GM23248 (cell line): ENCODE results near the gene IL31. TPM values are rescaled to one million over a fixed set of nuclear protein-coding genes. Genes with fewer than 3 reads are reported as not detected.

Experiments used
- DNase-seq: peaks from one replicate; pipeline ENCODE4 v3.0.0-alpha.2; 2015
- H2AFZ ChIP-seq: fragments of 200-600 bp; sonication (generic); 2 replicates; pipeline ENCODE4 v1.6.1; 2016; ENCODE audit warnings: antibody characterized with exemption
- H3F3A ChIP-seq: fragments of 200-600 bp; sonication (generic); 2 replicates; pipeline ENCODE4 v1.6.1; 2016; ENCODE audit warnings: mild to moderate bottlenecking, antibody characterized with exemption, mixed run types; ENCODE audit not compliant: insufficient read depth
- H3K27ac ChIP-seq: fragments of 200-600 bp; sonication (generic); 2 replicates; pipeline ENCODE4 v1.5.1; 2016; ENCODE audit warnings: mild to moderate bottlenecking
- H3K27me3 ChIP-seq: fragments of 200-600 bp; sonication (generic); replicated peaks from 2 replicates; pipeline ENCODE4 v1.6.1; 2016; ENCODE audit warnings: mild to moderate bottlenecking; ENCODE audit not compliant: insufficient read depth
- H3K36me3 ChIP-seq: fragments of 200-600 bp; sonication (generic); 2 replicates; pipeline ENCODE4 v1.6.1; 2016; ENCODE audit warnings: low read depth, mild to moderate bottlenecking
- H3K4me1 ChIP-seq: fragments of 200-600 bp; sonication (generic); 2 replicates; pipeline ENCODE4 v1.6.1; 2016; ENCODE audit warnings: mild to moderate bottlenecking; ENCODE audit not compliant: insufficient read depth
- H3K4me2 ChIP-seq: fragments of 200-600 bp; sonication (generic); one replicate; pipeline ENCODE4 v1.6.1; 2016; ENCODE audit warnings: mild to moderate bottlenecking; ENCODE audit not compliant: unreplicated experiment
- H3K4me3 ChIP-seq: fragments of 200-600 bp; sonication (generic); 2 replicates; pipeline ENCODE4 v1.5.1; 2016; ENCODE audit warnings: mild to moderate bottlenecking
- H3K79me2 ChIP-seq: fragments of 200-600 bp; sonication (generic); 2 replicates; pipeline ENCODE4 v1.6.1; 2016; ENCODE audit warnings: mild to moderate bottlenecking; ENCODE audit not compliant: insufficient read depth
- H3K9ac ChIP-seq: fragments of 200-600 bp; sonication (generic); 2 replicates; pipeline ENCODE4 v1.6.1; 2016; ENCODE audit warnings: mild to moderate bottlenecking
- H3K9me2 ChIP-seq: fragments of 200-600 bp; sonication (generic); 2 replicates; pipeline ENCODE4 v1.6.1; 2016; ENCODE audit warnings: mixed run types, mild to moderate bottlenecking, moderate library complexity; ENCODE audit not compliant: insufficient read depth
- H3K9me3 ChIP-seq: fragments of 200-600 bp; sonication (generic); one replicate; pipeline ENCODE4 v1.6.1; 2017; ENCODE audit warnings: low read depth
- H4K20me1 ChIP-seq: fragments of 200-600 bp; sonication (generic); 2 replicates; pipeline ENCODE4 v1.6.0; 2016; ENCODE audit not compliant: insufficient read depth
- EZH2 ChIP-seq: fragments of 200-600 bp; sonication (generic); IDR thresholded peaks from 2 replicates; pipeline ENCODE4 v1.6.1; 2018; ENCODE audit warnings: antibody characterized with exemption, mild to moderate bottlenecking; ENCODE audit not compliant: insufficient read depth, poor library complexity, severe bottlenecking
- EZH2phosphoT487 ChIP-seq: fragments of 200-600 bp; sonication (generic); IDR thresholded peaks from 2 replicates; pipeline ENCODE4 v1.6.1; 2018; ENCODE audit warnings: antibody characterized with exemption, moderate library complexity, mild to moderate bottlenecking, low read depth; ENCODE audit not compliant: insufficient read depth
- WGBS, 2 experiments: methylation state at CpG; one replicate each; pipeline ENCODE4 v1.1.6; 2015 to 2017; ENCODE audit warnings: low lambda C conversion rate in 2 of 2, low coverage in 1 of 2; ENCODE audit errors: missing lambda C conversion rate in 2 of 2; 5-methylcytosine and 5-hydroxymethylcytosine counted together
- in situ Hi-C: fragments of 300-500 bp; cut with MboI; formaldehyde crosslinking; loops from 2 replicates; pipeline ENCODE4 v1.15.0; 2020
- polyA plus RNA-seq: library from polyadenylated mRNA; unstranded; fragments of >200 nt; fragmentation: Nextera tagmentation; extraction: Ambion mirVana; gene quantifications from 2 replicates; pipeline ENCODE4 v1.2.1, GENCODE V29; 2016
- total RNA-seq: library from RNA; depleted of rRNA; stranded (reverse); fragments of >200 nt; shearing (Covaris generic); gene quantifications from 2 replicates; pipeline ENCODE4 v1.2.3, GENCODE V29; 2014

The IL31 gene
- total and polyA plus RNA-seq, 2 experiments from 2014 or later: not detected

DNA sequence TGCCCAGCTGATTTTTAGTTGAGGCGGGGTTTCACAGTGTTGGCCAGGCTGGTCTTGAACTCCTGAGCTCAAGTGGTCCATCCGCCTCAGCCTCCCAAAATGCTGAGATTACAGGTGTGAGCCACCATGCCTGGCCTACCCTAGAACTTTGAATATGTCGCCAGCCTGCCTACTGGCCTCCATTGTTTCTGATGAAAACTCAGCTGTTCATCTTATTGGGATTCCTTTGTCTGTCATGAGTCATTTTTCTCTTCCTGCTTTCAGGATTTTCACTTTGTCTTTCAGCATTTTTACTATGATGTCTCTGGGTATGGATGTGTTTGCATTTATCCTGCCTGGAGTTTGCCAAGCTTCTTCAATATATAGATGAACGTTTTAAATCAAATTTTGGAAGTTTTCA is 21.4 kb upstream of the IL31 start:
- TF ChIP-seq EZH2phosphoT487 (no peak), EZH2 (no peak)
- Histone ChIP-seq H3K4me3 (no peak overlapping the region), H3K9ac (no peak overlapping the region), H3K9me3 (no peaks in the 10 kb centered on the region), H3K79me2 (no peaks in the 10 kb centered on the region), H3K9me2 (no peaks in the 10 kb centered on the region), H3K27ac (no peak overlapping the region), H3F3A (peaks cover 7% of the 10 kb centered on the region), H3K36me3 (no peaks in the 10 kb centered on the region), H3K4me1 (peaks cover 8% of the 10 kb centered on the region; the same call in 1 of the 2 replicates), H2AFZ (no peak overlapping the region), H4K20me1 (no peaks in the 10 kb centered on the region), H3K4me2 (no peak overlapping the region), H3K27me3 (no peaks in the 10 kb centered on the region)
- in situ Hi-C loops: no loop called here
- WGBS, 2 experiments: 62 to 69% methylated on average over 4 of the region's 4 CpGs
- DNase-seq: no peak

DNA sequence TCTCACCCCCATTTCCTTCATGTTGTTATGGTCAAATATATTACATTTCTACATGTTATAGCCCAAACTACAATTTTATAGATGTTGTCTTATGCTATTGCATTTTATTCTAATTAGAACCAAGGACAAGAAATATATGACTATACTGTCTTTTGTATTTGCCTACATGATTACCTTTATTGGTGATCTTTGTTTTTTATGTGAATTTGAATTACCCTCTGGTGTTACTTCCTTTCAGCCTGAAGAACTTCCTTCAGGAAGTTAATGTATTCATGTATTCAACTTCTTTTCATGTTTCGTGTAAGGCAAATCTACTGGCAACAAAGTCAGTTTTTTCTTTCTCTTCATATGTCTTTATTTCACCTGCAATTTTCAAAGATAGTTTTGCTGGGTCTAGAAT is 20.8 kb upstream of the IL31 start:
- in situ Hi-C loops: no loop called here
- TF ChIP-seq EZH2: no peak
- no peak for TF ChIP-seq EZH2phosphoT487

DNA sequence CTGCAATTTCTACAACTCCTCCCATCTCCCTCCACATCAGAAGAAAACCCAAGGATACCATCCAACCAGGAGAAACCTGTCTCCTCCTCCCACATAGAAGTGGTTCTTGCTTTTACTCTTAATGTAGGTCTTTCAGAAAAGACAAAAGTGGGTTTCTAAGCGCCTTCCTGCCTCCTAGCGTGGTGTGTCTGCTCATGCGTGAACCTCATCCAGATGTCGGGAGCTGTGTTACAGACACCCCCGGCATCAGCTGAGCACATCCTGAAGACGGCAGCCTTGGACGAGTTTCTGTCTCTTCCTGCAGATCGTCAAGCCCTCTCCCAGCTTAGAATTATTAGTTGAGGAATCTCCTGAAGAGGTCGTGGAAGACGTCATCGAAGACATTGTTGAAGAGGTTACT is 18.4 kb upstream of the IL31 start:
- Histone ChIP-seq H4K20me1 (no peaks in the 10 kb centered on the region), H3K27ac (no peak overlapping the region), H3K4me2 (no peak overlapping the region), H3K27me3 (no peaks in the 10 kb centered on the region), H3K36me3 (no peaks in the 10 kb centered on the region), H3K9me2 (no peaks in the 10 kb centered on the region), H3K4me3 (no peak overlapping the region), H3F3A (peaks cover 1% of the 10 kb centered on the region; the same call in 1 of the 2 replicates), H3K4me1 (no peaks in the 10 kb centered on the region), H3K9ac (no peak overlapping the region), H3K9me3 (no peaks in the 10 kb centered on the region), H2AFZ (no peak overlapping the region), H3K79me2 (no peaks in the 10 kb centered on the region)
- 43 to 44% methylated on average over 11 of the region's 11 CpGs for WGBS, 2 experiments
- TF ChIP-seq EZH2phosphoT487 (no peak), EZH2 (no peak)
- no peak for DNase-seq
- in situ Hi-C loops: no loop called here

More for the DNA sequence above, 20.8 kb upstream of the IL31 start:
- H3K4me1 ChIP-seq: peaks cover 8% of the 10 kb centered on the region; the same call in 1 of the 2 replicates
- no peak for DNase-seq
- WGBS, 2 experiments: 57 to 59% methylated on average over 1 of the region's 1 CpG
- no peaks in the 10 kb centered on the region for H3K9me3 ChIP-seq
- H2AFZ ChIP-seq: no peak overlapping the region
- no peak overlapping the region for H3K4me3 ChIP-seq
- H3K36me3 ChIP-seq: no peaks in the 10 kb centered on the region
- no peaks in the 10 kb centered on the region for H3K79me2 ChIP-seq
- H3F3A ChIP-seq: peaks cover 7% of the 10 kb centered on the region
- no peak overlapping the region for H3K9ac ChIP-seq
- H4K20me1 ChIP-seq: no peaks in the 10 kb centered on the region
- H3K4me2 ChIP-seq: no peak overlapping the region
- H3K27ac ChIP-seq: no peak overlapping the region
- no peaks in the 10 kb centered on the region for H3K9me2 ChIP-seq
- H3K27me3 ChIP-seq: no peaks in the 10 kb centered on the region

DNA sequence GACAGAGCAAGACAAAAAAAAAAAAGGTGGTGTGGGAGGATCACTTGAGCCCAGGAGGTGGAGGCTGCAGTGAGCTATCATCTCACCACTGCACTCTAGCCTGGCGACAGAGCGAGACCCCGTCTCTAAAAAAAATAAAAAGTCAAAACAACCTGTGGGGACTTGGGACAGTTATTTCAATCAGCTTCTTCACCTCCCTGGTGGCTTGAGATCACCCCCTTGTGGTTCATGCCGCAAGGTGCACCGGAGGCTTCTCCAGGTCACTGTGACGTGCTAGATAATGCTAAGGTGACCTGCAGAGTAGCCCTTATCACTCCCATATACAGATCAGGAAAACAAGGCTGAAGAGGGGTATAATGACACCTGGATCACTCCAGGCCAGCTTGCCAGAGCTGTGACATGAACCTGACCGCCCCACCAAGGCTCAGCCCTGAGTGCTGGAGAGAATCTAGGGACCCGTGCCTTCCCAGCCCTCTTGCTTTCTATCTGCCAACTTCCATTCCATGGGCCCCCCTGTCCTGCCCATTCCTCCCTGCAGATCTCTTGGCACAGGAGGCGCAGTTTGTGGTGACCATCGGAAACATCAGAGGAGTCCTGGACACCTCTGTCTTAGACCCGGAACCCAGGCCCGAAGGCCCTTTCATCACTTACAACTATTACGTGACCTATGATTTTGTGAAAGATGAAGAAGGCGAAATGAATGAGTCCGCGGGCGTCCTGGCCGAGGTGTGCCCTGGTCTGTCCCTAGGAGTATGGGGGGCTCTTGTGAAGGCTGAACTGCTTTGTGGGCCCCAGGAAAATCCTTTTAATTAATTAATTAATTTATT is 17.0 kb upstream of the IL31 start:
- TF ChIP-seq EZH2: no peak
- TF ChIP-seq EZH2phosphoT487: no peak
- in situ Hi-C loops: no loop called here
- no peaks in the 10 kb centered on the region for H3K9me3 ChIP-seq
- no peaks in the 10 kb centered on the region for H3K27me3 ChIP-seq
- WGBS, 2 experiments: 75 to 76% methylated on average over 18 of the region's 18 CpGs
- H3K9ac ChIP-seq: no peak overlapping the region
- no peaks in the 10 kb centered on the region for H3K9me2 ChIP-seq
- no peaks in the 10 kb centered on the region for H3K4me1 ChIP-seq
- peak; percentile 68 for DNase-seq
- H3K27ac ChIP-seq: no peak overlapping the region
- no peak overlapping the region for H3K4me3 ChIP-seq
- no peaks in the 10 kb centered on the region for H4K20me1 ChIP-seq
- no peak overlapping the region for H2AFZ ChIP-seq
- no peaks in the 10 kb centered on the region for H3K36me3 ChIP-seq
- H3K79me2 ChIP-seq: no peaks in the 10 kb centered on the region
- H3K4me2 ChIP-seq: no peak overlapping the region
- no peaks in the 10 kb centered on the region for H3F3A ChIP-seq
